Fibroblast of villous mesenchyme (primary cell): ENCODE data around the gene TAB3. TPM values are rescaled to one million over a fixed set of nuclear protein-coding genes. Genes with fewer than 3 reads are reported as not detected.

Experiments
- DNase-seq: peaks from one replicate; pipeline ENCODE4 v3.0.0-alpha.2; 2010; ENCODE audit warnings: low read depth
- H3K4me3 ChIP-seq: 2 replicates; pipeline ENCODE4 v1.5.1; 2011; ENCODE audit warnings: low read depth, mild to moderate bottlenecking, low read length
- total RNA-seq: library from RNA; depleted of rRNA; stranded (reverse); fragments of >200 nt; gene quantifications from 2 replicates; pipeline ENCODE4 v1.2.3, GENCODE V29; 2012
- TF ChIP-seq, protein P1 (sequence below): IDR thresholded peaks from 2 replicates; pipeline ENCODE4 v1.5.1; 2012; ENCODE audit warnings: low read depth, mild to moderate bottlenecking, low read length; ENCODE audit not compliant: insufficient read depth

Gene TAB3
- total RNA-seq, 1 donor, result 16.8 TPM

DNA sequence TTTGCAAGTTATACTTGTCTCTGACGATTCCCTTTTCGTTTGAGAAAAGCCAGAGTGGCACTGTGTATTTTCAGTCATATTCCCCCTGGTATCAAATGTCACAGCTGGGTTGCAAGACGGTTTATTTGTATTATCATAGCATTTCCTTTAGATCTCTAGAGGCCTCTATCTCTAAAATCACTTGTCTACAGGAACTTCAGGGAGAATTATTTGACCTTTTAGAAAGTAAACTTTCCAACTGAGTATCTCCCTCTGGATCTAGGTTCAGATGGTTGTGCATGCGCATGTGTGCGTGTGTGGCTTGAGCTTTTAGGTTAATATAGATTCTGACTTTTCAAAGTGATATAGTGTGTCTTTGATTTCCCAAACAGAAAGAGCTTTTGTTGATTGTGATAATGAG is 15.1 kb upstream of the TAB3 start:
- TF ChIP-seq, protein P1, sequence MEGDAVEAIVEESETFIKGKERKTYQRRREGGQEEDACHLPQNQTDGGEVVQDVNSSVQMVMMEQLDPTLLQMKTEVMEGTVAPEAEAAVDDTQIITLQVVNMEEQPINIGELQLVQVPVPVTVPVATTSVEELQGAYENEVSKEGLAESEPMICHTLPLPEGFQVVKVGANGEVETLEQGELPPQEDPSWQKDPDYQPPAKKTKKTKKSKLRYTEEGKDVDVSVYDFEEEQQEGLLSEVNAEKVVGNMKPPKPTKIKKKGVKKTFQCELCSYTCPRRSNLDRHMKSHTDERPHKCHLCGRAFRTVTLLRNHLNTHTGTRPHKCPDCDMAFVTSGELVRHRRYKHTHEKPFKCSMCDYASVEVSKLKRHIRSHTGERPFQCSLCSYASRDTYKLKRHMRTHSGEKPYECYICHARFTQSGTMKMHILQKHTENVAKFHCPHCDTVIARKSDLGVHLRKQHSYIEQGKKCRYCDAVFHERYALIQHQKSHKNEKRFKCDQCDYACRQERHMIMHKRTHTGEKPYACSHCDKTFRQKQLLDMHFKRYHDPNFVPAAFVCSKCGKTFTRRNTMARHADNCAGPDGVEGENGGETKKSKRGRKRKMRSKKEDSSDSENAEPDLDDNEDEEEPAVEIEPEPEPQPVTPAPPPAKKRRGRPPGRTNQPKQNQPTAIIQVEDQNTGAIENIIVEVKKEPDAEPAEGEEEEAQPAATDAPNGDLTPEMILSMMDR, result no peak
- H3K4me3 ChIP-seq, result no peak overlapping the region
- DNase-seq, result no peak

DNA sequence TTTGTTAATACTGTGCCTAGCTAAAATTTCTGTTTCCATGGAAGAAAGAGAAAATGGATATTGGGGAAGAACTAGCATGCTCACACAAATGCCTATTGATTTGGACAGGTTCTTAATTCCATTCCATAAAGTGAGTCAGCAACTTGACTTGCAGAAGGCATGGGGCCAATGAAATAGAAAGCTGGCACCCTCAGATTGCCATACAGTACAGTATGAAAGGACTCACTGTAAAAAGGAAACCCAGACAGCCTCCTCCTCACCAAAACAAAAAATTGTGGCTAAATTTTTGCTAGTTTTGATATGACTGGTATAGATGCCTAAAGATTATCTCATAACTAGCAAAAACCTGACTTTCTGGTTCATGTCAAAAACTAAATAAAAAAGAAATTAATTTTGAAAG is 11.2 kb upstream of the TAB3 start:
- TF ChIP-seq, protein P1, result no peak
- DNase-seq, result no peak

DNA sequence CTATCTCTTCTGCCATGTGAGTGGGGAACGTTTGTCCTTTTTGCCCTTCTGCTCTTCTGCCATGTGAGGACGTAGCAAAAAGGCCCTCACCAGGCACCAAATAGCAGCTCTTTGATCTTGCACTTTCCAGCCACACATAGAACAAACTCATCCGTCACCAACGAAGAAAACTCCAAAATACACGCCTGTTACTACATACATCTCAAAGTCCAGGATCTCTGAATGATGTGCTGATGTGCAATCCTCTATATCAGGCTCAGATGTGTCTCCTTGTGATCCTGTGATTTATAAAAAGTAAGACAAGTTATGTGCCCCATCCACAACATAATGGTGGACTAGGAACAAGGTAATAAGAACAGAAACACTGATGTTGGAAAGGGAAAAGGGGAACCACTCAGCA is 9.8 kb upstream of the TAB3 start:
- TF ChIP-seq, protein P1, result no peak

More for the DNA sequence above, 11.2 kb upstream of the TAB3 start:
- no peak overlapping the region for H3K4me3 ChIP-seq

DNA sequence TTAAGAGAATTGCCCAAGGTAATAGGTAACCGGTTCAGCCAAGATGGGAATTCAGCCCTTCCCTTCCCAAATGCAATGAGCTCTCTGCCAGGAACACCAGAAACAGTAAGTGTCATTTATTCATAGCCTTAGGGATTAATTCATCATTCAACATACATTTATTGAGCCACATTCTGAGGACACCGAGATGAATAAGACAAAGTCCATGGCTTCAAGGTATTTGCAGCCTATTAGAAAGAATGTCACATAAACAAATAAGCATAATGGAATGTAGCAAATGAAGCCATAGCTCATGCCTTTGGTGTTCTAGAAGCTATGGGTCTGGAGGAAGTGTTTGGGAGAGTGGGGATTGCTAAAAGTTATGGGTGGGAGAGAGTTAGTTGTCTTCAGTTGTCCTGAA is 6.3 kb upstream of the TAB3 start:
- no peak for DNase-seq
- H3K4me3 ChIP-seq, result no peak overlapping the region
- TF ChIP-seq, protein P1, result no peak

More for the DNA sequence above, 9.8 kb upstream of the TAB3 start:
- no peak overlapping the region for H3K4me3 ChIP-seq
- no peak for DNase-seq

DNA sequence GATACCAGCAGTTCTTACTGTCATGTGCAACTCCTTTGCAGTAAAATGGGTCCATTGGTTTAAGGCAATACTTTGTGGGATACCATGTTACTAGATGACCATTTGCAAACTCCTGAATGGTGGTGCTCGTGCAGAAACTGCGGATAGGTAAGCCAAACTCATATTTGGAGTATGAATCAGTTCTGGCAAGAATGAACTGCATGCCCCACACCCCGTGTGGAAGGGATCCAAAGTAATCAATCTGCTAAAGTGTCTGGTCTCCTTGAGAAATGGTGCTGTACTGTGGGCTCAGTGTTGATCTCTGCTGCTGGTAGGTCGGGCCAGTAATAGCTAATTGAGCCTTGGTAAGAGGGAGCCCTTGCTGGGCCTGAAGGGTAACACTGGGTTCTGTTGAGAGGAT is 4.2 kb upstream of the TAB3 start:
- no peak overlapping the region for H3K4me3 ChIP-seq
- DNase-seq, result no peak
- TF ChIP-seq, protein P1, result no peak

DNA sequence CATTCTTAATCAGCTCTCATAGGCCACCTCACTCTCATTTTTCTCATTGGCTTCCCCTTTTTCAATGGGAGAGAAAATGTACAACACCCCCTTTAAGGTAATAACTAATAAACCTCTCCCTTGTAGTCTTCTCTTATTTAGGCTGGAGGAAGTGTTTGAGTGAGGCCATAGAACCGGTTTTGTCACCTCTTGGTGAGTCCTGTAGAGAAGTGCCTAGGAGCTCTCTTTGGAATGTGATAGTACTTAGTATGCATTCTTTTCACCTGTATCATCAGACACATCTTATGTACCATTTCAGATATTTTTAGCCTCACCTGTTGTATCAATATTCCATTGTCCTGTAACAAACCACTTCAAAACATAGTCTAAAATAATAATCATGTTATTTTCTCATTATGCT is 3.5 kb upstream of the TAB3 start:
- H3K4me3 ChIP-seq, result no peak overlapping the region
- TF ChIP-seq, protein P1, result no peak
- DNase-seq, result no peak

DNA sequence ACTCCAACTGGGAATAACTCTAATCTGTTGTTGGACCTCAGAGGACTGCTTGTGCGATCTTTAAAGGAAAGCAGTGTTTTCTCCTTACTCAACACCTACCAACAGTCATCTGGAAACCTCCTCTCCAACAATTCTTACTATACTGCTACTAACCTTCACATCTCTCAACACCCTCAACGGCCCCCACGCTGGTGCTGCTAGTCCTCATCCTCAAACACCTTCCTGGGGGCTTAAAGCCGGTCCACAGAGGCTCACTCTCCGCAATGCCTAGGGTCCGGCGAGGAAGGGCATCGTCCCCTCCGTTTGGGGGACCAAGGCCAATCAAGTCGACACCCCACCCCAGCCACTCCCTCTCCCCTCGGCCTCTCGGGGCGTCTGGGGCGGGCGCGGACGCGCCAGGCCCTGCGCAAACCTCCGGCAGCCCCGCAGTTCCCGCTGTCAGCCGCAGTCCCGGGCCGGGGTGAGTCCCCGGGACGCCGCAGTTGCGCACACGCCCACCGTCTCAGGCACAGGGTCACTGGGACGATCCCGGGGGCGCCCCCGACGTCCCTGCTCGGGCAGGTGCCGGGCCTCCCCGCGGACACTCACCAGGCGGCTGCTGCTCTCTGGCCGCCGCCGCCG is 418 bp downstream of the TAB3 start:
- TF ChIP-seq, protein P1, result no peak
- DNase-seq, result no peak
- peak overlapping the region; percentile 74 for H3K4me3 ChIP-seq
